Measurements from ENCODE around the gene ARPC4. TPM values are rescaled to one million over a fixed set of nuclear protein-coding genes. Genes with fewer than 3 reads are reported as not detected.

ARPC4 gene
- total RNA-seq, 1 experiment from 2014 or later, result 152 TPM

DNA sequence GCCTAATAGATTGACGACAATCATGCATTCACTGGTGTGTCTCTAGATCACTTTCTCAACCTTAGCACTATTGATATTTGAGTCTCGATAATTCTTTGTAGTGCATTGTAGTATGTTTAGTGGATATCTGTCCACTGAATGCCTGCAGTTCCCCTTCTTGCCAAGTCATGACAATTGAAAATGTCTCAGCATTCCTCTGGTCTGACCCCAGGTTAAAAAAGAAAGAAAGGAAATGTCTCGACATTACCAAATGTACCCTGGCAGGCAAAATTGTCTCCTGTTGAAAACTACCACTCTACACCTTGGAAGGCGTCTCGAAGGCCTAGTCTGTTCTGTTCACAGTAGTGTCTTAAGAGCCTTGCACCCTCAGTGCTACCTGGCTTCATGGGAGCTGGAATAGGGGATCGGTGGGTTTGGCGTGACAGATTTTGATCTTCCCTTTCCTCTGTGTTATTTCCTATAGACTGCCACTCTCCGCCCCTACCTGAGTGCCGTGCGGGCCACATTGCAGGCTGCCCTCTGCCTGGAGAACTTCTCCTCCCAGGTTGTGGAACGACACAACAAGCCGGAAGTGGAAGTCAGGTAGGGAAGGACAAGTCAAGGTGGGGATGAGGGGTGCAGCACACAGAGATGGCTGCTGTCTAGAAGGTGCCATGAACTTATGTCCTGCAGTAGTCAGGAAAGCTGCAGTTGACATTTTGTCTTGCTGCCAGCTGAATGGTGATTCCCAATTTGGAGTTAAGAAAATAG, 4.5 kb downstream of the ARPC4 start:
- ChIA-PET POLR2A (ENCODE audit: low non-redundant PET) (no interaction called here), CTCF (no interaction called here)
- no peaks in the 10 kb centered on the region for H3K27me3 ChIP-seq (replicated peaks; ENCODE audit: insufficient read depth, low read depth, low read length, poor library complexity)
- no peak for DNase-seq (ENCODE audit: low spot score)
- H3K27ac ChIP-seq (ENCODE audit: low read depth, low read length, poor library complexity, severe bottlenecking), result no peak overlapping the region
- H3K4me1 ChIP-seq (ENCODE audit: insufficient read depth, low read length, poor library complexity, severe bottlenecking), result peaks cover 6% of the 10 kb centered on the region
- no peaks in the 10 kb centered on the region for H3K9me3 ChIP-seq (ENCODE audit: low read depth, low read length, poor library complexity, severe bottlenecking)
- no peak for TF ChIP-seq EZH2 (IDR thresholded peaks at IDR 0.05; ENCODE audit: borderline replicate concordance, low read depth, low read length, poor library complexity, severe bottlenecking)
- TF ChIP-seq CTCF (conservative IDR thresholded peaks at IDR 0.05; ENCODE audit: low read depth, low read length), result no peak
- peaks cover 50% of the 10 kb centered on the region for H3K36me3 ChIP-seq (ENCODE audit: insufficient read depth, low read length, poor library complexity, severe bottlenecking)
- BruUV-seq (replicated peaks), result no TSS peak
- intact Hi-C loops (cut with micrococcal nuclease; ENCODE audit: unreplicated experiment), result no loop called here
- H3K4me3 ChIP-seq (ENCODE audit: low read depth, low read length, poor library complexity, severe bottlenecking), result no peak overlapping the region

GRCh38 chr3:9800529-9800928, 7.6 kb downstream of the ARPC4 start:
- Histone ChIP-seq H3K9me3 (ENCODE audit: low read depth, low read length, poor library complexity, severe bottlenecking) (no peaks in the 10 kb centered on the region), H3K36me3 (ENCODE audit: insufficient read depth, low read length, poor library complexity, severe bottlenecking) (peaks cover 78% of the 10 kb centered on the region), H3K27ac (ENCODE audit: low read depth, low read length, poor library complexity, severe bottlenecking) (no peak overlapping the region), H3K27me3 (replicated peaks; ENCODE audit: insufficient read depth, low read depth, low read length, poor library complexity) (no peaks in the 10 kb centered on the region), H3K4me3 (ENCODE audit: low read depth, low read length, poor library complexity, severe bottlenecking) (no peak overlapping the region), H3K4me1 (ENCODE audit: insufficient read depth, low read length, poor library complexity, severe bottlenecking) (no peaks in the 10 kb centered on the region)
- ChIA-PET CTCF (no interaction called here), POLR2A (ENCODE audit: low non-redundant PET) (interaction anchor here (0.6 kb wide), 1 partner anchor 47 kb away, joined by 5 read pairs; no protein-coding TSS in a partner anchor)
- BruUV-seq (replicated peaks), result no TSS peak
- DNase-seq (ENCODE audit: low spot score), result no peak
- TF ChIP-seq CTCF (conservative IDR thresholded peaks at IDR 0.05; ENCODE audit: low read depth, low read length) (peak; percentile 40; the same call in 1 of the 2 replicates), EZH2 (IDR thresholded peaks at IDR 0.05; ENCODE audit: borderline replicate concordance, low read depth, low read length, poor library complexity, severe bottlenecking) (no peak)
- intact Hi-C loops (cut with micrococcal nuclease; ENCODE audit: unreplicated experiment), result no loop called here

GRCh38 chr3:9803494-9803893, 10.6 kb downstream of the ARPC4 start:
- ChIA-PET CTCF (no interaction called here), POLR2A (ENCODE audit: low non-redundant PET) (no interaction called here)
- intact Hi-C loops (cut with micrococcal nuclease; ENCODE audit: unreplicated experiment), result no loop called here
- Histone ChIP-seq H3K36me3 (ENCODE audit: insufficient read depth, low read length, poor library complexity, severe bottlenecking) (peaks cover 73% of the 10 kb centered on the region), H3K4me1 (ENCODE audit: insufficient read depth, low read length, poor library complexity, severe bottlenecking) (no peaks in the 10 kb centered on the region), H3K4me3 (ENCODE audit: low read depth, low read length, poor library complexity, severe bottlenecking) (no peak overlapping the region), H3K27ac (ENCODE audit: low read depth, low read length, poor library complexity, severe bottlenecking) (no peak overlapping the region), H3K9me3 (ENCODE audit: low read depth, low read length, poor library complexity, severe bottlenecking) (no peaks in the 10 kb centered on the region), H3K27me3 (replicated peaks; ENCODE audit: insufficient read depth, low read depth, low read length, poor library complexity) (no peaks in the 10 kb centered on the region)
- no peak for TF ChIP-seq CTCF (conservative IDR thresholded peaks at IDR 0.05; ENCODE audit: low read depth, low read length)
- TF ChIP-seq EZH2 (IDR thresholded peaks at IDR 0.05; ENCODE audit: borderline replicate concordance, low read depth, low read length, poor library complexity, severe bottlenecking), result no peak
- DNase-seq (ENCODE audit: low spot score), result no peak
- BruUV-seq (replicated peaks), result no TSS peak

Measured in A673 (cell line).